Colonic mucosa (tissue), 4 donors: Measurements from ENCODE around the gene NRG2. TPM values are rescaled to one million over a fixed set of nuclear protein-coding genes. Genes with fewer than 3 reads are reported as not detected.
A peak's percentile ranks its signal among the peaks of the same experiment; 100 is the strongest.

Source experiments
- DNase-seq: peaks from one replicate; pipeline ENCODE4 v3.0.0-alpha.2; 2020
- H3K27ac ChIP-seq: fragments of 200-600 bp; one replicate; pipeline ENCODE4 v1.8.0; 2021
- H3K27me3 ChIP-seq: fragments of 200-600 bp; one replicate; pipeline ENCODE4 v1.8.0; 2021
- H3K36me3 ChIP-seq: fragments of 200-600 bp; one replicate; pipeline ENCODE4 v1.8.0; 2021
- H3K4me1 ChIP-seq: fragments of 200-600 bp; one replicate; pipeline ENCODE4 v1.8.0; 2021; ENCODE audit warnings: mild to moderate bottlenecking
- H3K4me3 ChIP-seq: fragments of 200-600 bp; one replicate; pipeline ENCODE4 v1.8.0; 2021
- H3K9ac ChIP-seq, 2 donors: one replicate each; pipeline ENCODE4 v1.7.0; 2013; ENCODE audit warnings: control low read depth in 2 of 2, low read depth in 2 of 2, low read length in 2 of 2
- H3K9me3 ChIP-seq: fragments of 200-600 bp; one replicate; pipeline ENCODE4 v1.8.0; 2021
- CTCF ChIP-seq: fragments of 200-600 bp; IDR thresholded peaks from one replicate; pipeline ENCODE4 v1.8.0; 2022; ENCODE audit warnings: antibody characterized with exemption, mild to moderate bottlenecking
- intact Hi-C: fragments of 100-400 bp; cut with DNase I; formaldehyde crosslinking; loops from one replicate; pipeline ENCODE4 v1.14.1; 2022
- total RNA-seq, 2 donors: library from RNA; stranded (reverse); fragmentation: NEBNext Ultra II Directional in 1 of 2; extraction: Animal tissue kit (Norgen Biotek cat#: 25700) in 1 of 2; gene quantifications; one replicate each; pipeline ENCODE4 v1.2.1, GENCODE V29; 2021
- donor health status: healthy.
- donor health status: DM: no; HTN: no; CAD: no.
- donor health status: DM: no; HTN: no; CAD: no.

The NRG2 gene
- total RNA-seq, 2 donors from 2014 or later = 0.10 to 0.48 TPM

- H3K4me1 ChIP-seq = no peaks in the 10 kb centered on the region
- TF ChIP-seq CTCF = no peak
- no peak overlapping the region for H3K4me3 ChIP-seq
- H3K27me3 ChIP-seq = no peaks in the 10 kb centered on the region
- no peak overlapping the region for H3K9ac ChIP-seq
- intact Hi-C loops = no loop called here
- H3K9me3 ChIP-seq = no peaks in the 10 kb centered on the region
- no peak overlapping the region for H3K27ac ChIP-seq
- DNase-seq = no peak
- no peaks in the 10 kb centered on the region for H3K36me3 ChIP-seq
These were observed 8.9 kb upstream of the NRG2 start for GRCh38 chr5:140051950-140052349.

DNA sequence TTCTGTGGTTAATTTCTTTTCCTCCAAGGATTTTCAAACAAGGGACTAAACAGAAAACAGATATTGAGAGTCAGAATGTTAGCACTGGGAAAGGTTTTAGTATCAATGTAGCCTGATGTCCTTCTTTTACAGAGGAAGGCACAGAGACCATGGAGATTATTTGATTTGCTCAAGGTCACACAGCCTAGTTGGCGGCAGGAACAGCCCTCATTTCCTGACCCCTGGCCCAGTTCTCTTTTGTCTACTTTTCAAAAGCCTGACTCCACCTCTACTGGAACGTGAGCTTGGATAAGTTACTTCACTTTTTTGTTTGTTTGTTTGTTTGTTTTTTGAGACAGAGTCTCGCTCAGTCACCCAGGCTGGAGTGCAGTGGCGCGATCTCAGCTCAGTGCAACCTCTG lies 6.6 kb upstream of the NRG2 start:
- no peak overlapping the region for H3K9ac ChIP-seq
- H3K27me3 ChIP-seq = peaks cover 3% of the 10 kb centered on the region
- no peaks in the 10 kb centered on the region for H3K4me1 ChIP-seq
- no peak for DNase-seq
- H3K36me3 ChIP-seq = no peaks in the 10 kb centered on the region
- H3K27ac ChIP-seq = no peak overlapping the region
- TF ChIP-seq CTCF = no peak
- H3K9me3 ChIP-seq = no peaks in the 10 kb centered on the region
- intact Hi-C loops = no loop called here
- no peak overlapping the region for H3K4me3 ChIP-seq

DNA sequence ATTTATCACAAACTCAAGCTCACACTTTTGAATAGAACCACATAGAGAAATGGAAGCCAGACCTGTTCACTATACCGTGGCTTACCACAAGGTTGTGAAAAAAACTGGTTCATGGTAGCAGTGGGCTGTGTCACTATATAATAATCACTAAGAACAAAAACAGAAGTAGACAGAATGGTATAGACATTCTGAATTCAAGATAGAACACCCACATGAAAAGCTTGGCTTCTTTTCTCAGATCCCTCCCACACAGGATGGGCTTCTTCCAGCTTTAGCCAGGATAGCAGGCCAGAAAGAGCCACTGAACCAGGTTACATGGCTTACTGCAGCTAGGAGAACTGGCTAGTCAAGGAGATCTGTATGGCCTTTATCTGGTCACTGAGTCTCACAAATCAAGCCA lies 6.1 kb upstream of the NRG2 start:
- no peaks in the 10 kb centered on the region for H3K4me1 ChIP-seq
- no peak for TF ChIP-seq CTCF
- intact Hi-C loops = no loop called here
- no peak overlapping the region for H3K27ac ChIP-seq
- DNase-seq = no peak
- peaks cover 8% of the 10 kb centered on the region for H3K27me3 ChIP-seq
- H3K9me3 ChIP-seq = no peaks in the 10 kb centered on the region
- H3K36me3 ChIP-seq = no peaks in the 10 kb centered on the region
- H3K9ac ChIP-seq = no peak overlapping the region
- no peak overlapping the region for H3K4me3 ChIP-seq

DNA sequence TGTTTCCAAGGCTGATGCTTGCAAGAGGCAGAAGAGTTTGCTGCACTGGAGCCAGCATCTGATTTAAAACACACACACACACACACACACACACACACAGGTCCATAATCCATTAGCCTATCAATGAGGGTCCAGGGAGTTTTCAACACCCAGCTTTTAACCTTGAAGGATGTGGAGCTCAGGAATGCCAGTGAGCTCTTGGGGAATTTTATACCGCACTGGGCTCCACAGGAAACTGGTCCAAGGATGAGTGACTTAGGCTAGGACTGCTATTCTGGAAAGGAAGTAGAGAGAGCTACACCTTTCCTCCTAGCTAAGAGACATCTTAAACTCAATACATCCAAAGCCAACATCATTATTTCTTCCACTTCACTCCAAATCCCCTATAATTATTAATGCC lies 942 bp upstream of the NRG2 start:
- Histone ChIP-seq H3K27me3 (peaks cover 33% of the 10 kb centered on the region), H3K9ac (no peak overlapping the region)

GRCh38 chr5:140043508-140043872 lies 391 bp upstream of the NRG2 start:
- H3K27me3 ChIP-seq = peaks cover 33% of the 10 kb centered on the region
- H3K9me3 ChIP-seq = no peaks in the 10 kb centered on the region
- H3K9ac ChIP-seq = no peak overlapping the region
- TF ChIP-seq CTCF = no peak
- no peak overlapping the region for H3K27ac ChIP-seq
- no peaks in the 10 kb centered on the region for H3K36me3 ChIP-seq
- DNase-seq = no peak
- H3K4me3 ChIP-seq = peak overlapping the region; percentile 42
- intact Hi-C loops = no loop called here
- H3K4me1 ChIP-seq = no peaks in the 10 kb centered on the region

More for the DNA sequence above, 942 bp upstream of the NRG2 start:
- Histone ChIP-seq H3K4me1 (no peaks in the 10 kb centered on the region), H3K27ac (no peak overlapping the region), H3K4me3 (no peak overlapping the region), H3K9me3 (no peaks in the 10 kb centered on the region), H3K36me3 (no peaks in the 10 kb centered on the region)
- no peak for TF ChIP-seq CTCF
- intact Hi-C loops = no loop called here
- DNase-seq = no peak

DNA sequence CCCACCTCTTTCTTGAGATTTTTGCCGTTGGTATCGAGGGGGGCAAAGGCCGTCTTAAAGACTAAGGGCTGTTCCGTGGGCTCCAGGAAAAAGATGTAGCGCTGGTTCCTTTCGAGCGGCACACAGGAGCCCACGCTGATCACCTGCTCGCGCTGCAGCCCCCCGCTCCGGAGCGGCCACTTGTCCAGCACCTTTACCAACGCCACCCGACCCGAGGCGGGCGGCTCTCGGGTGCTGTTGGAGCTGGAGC lies 781 bp downstream of the NRG2 start:
- Histone ChIP-seq H3K27me3 (peaks cover 33% of the 10 kb centered on the region), H3K36me3 (no peaks in the 10 kb centered on the region), H3K4me3 (peak overlapping the region; percentile 42), H3K9me3 (no peaks in the 10 kb centered on the region), H3K4me1 (no peaks in the 10 kb centered on the region), H3K9ac (peak overlapping the region in 1 of 2 donors; percentile 62), H3K27ac (peak overlapping the region; percentile 17)
- intact Hi-C loops = no loop called here
- DNase-seq = no peak
- no peak for TF ChIP-seq CTCF
